Hepatocyte (in vitro differentiated cells): ENCODE measurements around the gene NUP153. TPM values are rescaled to one million over a fixed set of nuclear protein-coding genes. Genes with fewer than 3 reads are reported as not detected.

Experiments
- DNase-seq: peaks from one replicate; pipeline ENCODE4 v3.0.0-alpha.2; 2016; ENCODE audit warnings: low spot score
- H2AFZ ChIP-seq: fragments of 200-600 bp; sonication (generic); 2 replicates; pipeline ENCODE4 v1.6.0; 2016; ENCODE audit warnings: antibody characterized with exemption, mild to moderate bottlenecking
- H3K27ac ChIP-seq: fragments of 200-600 bp; sonication (generic); 2 replicates; pipeline ENCODE4 v1.5.1; 2016; ENCODE audit warnings: mild to moderate bottlenecking
- H3K27me3 ChIP-seq: fragments of 200-600 bp; sonication (generic); 2 replicates; pipeline ENCODE4 v1.6.1; 2016
- H3K36me3 ChIP-seq: fragments of 200-600 bp; sonication (generic); replicated peaks from 2 replicates; pipeline ENCODE4 v1.5.1; 2016; ENCODE audit warnings: low read depth; ENCODE audit not compliant: insufficient read depth
- H3K4me1 ChIP-seq: fragments of 200-600 bp; sonication (generic); 2 replicates; pipeline ENCODE4 v1.5.1; 2016; ENCODE audit warnings: mild to moderate bottlenecking, moderate library complexity; ENCODE audit not compliant: insufficient read depth
- H3K4me2 ChIP-seq: fragments of 200-600 bp; sonication (generic); 2 replicates; pipeline ENCODE4 v1.6.0; 2016
- H3K4me3 ChIP-seq: fragments of 200-600 bp; sonication (generic); 2 replicates; pipeline ENCODE4 v1.5.1; 2016; ENCODE audit warnings: mild to moderate bottlenecking
- H3K79me2 ChIP-seq: fragments of 200-600 bp; sonication (generic); 2 replicates; pipeline ENCODE4 v1.6.0; 2017; ENCODE audit warnings: mild to moderate bottlenecking
- H3K9me2 ChIP-seq: fragments of 200-600 bp; sonication (generic); replicated peaks from 2 replicates; pipeline ENCODE4 v1.6.0; 2017; ENCODE audit warnings: mild to moderate bottlenecking; ENCODE audit not compliant: insufficient read depth
- H3K9me3 ChIP-seq: fragments of 200-600 bp; sonication (generic); 2 replicates; pipeline ENCODE4 v1.5.1; 2016; ENCODE audit warnings: low read depth, mild to moderate bottlenecking
- H4K20me1 ChIP-seq: fragments of 200-600 bp; sonication (generic); 2 replicates; pipeline ENCODE4 v1.6.0; 2016; ENCODE audit warnings: mild to moderate bottlenecking; ENCODE audit not compliant: insufficient read depth, poor library complexity, severe bottlenecking
- EZH2 ChIP-seq: fragments of 200-600 bp; sonication (generic); IDR thresholded peaks from 2 replicates; pipeline ENCODE4 v1.6.1; 2016; ENCODE audit warnings: antibody characterized with exemption, mild to moderate bottlenecking, borderline replicate concordance
- EZH2phosphoT487 ChIP-seq: fragments of 200-600 bp; sonication (generic); IDR thresholded peaks from one replicate; pipeline ENCODE4 v1.6.1; 2018; ENCODE audit warnings: antibody characterized with exemption, mild to moderate bottlenecking, low read depth, moderate library complexity; ENCODE audit not compliant: unreplicated experiment, severe bottlenecking
- WGBS: methylation state at CpG from one replicate; pipeline ENCODE4 v1.1.6; 2016; ENCODE audit warnings: low lambda C conversion rate; ENCODE audit errors: missing lambda C conversion rate; 5-methylcytosine and 5-hydroxymethylcytosine counted together
- polyA plus RNA-seq: library from polyadenylated mRNA; unstranded; fragments of >200 nt; fragmentation: Nextera tagmentation; extraction: Ambion mirVana; gene quantifications from 2 replicates; pipeline ENCODE4 v1.2.1, GENCODE V29; 2016
- total RNA-seq: library from RNA; depleted of rRNA; stranded (reverse); fragments of >200 nt; gene quantifications from 2 replicates; pipeline ENCODE4 v1.2.3, GENCODE V29; 2014
- TF ChIP-seq, protein P1 (sequence below): fragments of 200-600 bp; sonication (generic); IDR thresholded peaks from 2 replicates; pipeline ENCODE4 v1.5.1; 2016; ENCODE audit warnings: antibody characterized with exemption, mild to moderate bottlenecking; ENCODE audit not compliant: poor library complexity

Gene NUP153
- total and polyA plus RNA-seq, 2 experiments from 2014 or later = 7.9 to 31.1 TPM

DNA sequence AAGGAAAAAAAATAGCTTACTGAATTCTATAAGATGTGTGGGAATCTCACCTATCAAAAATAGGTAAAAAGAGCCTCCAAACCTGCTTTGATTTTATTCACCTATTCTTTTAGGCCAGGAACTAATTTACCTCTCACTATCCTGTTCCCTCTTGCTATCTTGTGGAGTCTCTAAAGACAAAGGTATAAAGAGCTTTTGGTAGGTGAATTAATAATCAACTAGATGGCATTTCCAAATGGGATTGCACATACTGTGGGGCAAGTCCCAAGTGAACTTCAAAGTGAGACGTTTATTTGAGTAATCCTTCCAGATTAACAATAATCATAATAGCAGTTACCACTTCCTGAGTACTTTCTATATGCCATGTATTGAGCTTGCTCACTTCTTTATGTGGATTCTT, 103.8 kb downstream of the NUP153 start:
- 36% methylated on average over 1 of the region's 1 CpG for whole genome bisulfite sequencing
- TF ChIP-seq, protein P1, sequence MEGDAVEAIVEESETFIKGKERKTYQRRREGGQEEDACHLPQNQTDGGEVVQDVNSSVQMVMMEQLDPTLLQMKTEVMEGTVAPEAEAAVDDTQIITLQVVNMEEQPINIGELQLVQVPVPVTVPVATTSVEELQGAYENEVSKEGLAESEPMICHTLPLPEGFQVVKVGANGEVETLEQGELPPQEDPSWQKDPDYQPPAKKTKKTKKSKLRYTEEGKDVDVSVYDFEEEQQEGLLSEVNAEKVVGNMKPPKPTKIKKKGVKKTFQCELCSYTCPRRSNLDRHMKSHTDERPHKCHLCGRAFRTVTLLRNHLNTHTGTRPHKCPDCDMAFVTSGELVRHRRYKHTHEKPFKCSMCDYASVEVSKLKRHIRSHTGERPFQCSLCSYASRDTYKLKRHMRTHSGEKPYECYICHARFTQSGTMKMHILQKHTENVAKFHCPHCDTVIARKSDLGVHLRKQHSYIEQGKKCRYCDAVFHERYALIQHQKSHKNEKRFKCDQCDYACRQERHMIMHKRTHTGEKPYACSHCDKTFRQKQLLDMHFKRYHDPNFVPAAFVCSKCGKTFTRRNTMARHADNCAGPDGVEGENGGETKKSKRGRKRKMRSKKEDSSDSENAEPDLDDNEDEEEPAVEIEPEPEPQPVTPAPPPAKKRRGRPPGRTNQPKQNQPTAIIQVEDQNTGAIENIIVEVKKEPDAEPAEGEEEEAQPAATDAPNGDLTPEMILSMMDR = no peak
- no peak for TF ChIP-seq EZH2
- no peak for TF ChIP-seq EZH2phosphoT487

DNA sequence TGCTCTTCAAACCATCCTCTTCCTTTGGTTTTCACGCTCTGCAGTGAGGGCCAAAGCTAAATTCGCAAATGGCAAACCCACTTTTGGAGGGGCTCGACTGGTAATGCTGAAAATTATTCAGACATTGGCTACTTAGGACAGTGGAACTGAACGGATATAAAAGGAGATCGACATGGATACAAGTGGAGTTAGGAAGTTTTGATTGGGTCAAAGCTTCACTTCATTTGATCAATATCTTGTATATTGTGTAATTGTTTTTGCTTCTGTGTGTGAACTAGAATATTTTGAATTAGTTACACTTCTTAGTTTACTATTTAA, 105.4 kb downstream of the NUP153 start:
- DNase-seq = no peak
- H3K36me3 ChIP-seq = no peaks in the 10 kb centered on the region
- TF ChIP-seq, protein P1 = no peak
- TF ChIP-seq EZH2phosphoT487 (no peak), EZH2 (no peak)
- 22% methylated on average over 5 of the region's 5 CpGs for WGBS
- peak overlapping the region; percentile 95 for H3K27ac ChIP-seq
- H3K79me2 ChIP-seq = peaks cover 41% of the 10 kb centered on the region
- peak overlapping the region; percentile 92 for H3K4me2 ChIP-seq
- H3K9me3 ChIP-seq = no peaks in the 10 kb centered on the region
- peak overlapping the region; percentile 86 for H3K4me3 ChIP-seq
- peak overlapping the region; percentile 100 for H2AFZ ChIP-seq
- no peaks in the 10 kb centered on the region for H3K27me3 ChIP-seq
- H4K20me1 ChIP-seq = peaks cover 3% of the 10 kb centered on the region
- no peaks in the 10 kb centered on the region for H3K9me2 ChIP-seq
- H3K4me1 ChIP-seq = no peaks in the 10 kb centered on the region

More for the DNA sequence above, 103.8 kb downstream of the NUP153 start:
- Histone ChIP-seq H3K4me2 (peak overlapping the region; percentile 92), H4K20me1 (peaks cover 3% of the 10 kb centered on the region), H3K36me3 (no peaks in the 10 kb centered on the region), H2AFZ (no peak overlapping the region), H3K4me3 (no peak overlapping the region), H3K27ac (no peak overlapping the region), H3K9me2 (no peaks in the 10 kb centered on the region), H3K4me1 (no peaks in the 10 kb centered on the region), H3K9me3 (no peaks in the 10 kb centered on the region), H3K27me3 (no peaks in the 10 kb centered on the region), H3K79me2 (peaks cover 41% of the 10 kb centered on the region)
- no peak for DNase-seq

DNA sequence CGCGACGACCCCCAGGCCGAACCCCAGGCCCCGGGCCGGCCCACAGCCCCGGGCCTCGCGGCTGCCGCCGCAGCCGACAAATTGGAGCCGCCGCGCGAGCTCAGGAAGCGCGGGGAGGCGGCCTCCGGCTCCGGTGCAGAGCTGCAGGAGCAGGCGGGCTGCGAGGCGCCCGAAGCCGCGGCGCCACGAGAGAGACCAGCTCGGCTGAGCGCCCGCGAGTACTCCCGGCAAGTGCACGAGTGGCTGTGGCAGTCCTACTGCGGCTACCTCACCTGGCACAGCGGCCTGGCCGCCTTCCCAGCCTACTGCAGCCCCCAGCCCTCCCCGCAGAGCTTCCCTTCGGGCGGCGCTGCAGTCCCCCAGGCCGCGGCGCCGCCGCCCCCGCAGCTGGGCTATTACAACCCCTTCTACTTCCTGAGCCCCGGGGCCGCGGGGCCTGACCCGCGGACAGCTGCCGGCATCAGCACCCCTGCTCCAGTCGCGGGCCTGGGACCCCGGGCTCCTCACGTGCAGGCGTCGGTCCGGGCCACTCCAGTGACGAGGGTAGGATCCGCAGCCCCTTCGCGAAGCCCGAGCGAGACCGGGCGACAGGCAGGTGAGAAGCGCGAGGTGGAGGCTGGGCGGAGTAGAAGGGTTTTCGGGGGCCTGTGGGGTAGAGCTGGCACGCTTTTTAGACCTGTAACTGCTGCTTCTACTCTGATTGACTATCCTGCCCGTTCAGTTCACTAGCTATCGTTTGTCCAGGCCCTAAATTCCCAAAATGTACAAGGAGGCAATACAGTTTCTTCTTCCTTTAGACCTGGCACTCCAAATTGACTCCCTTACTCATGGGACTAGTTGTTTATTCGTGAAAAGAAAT, 106.0 kb downstream of the NUP153 start:
- peaks cover 41% of the 10 kb centered on the region for H3K79me2 ChIP-seq
- H4K20me1 ChIP-seq = peaks cover 3% of the 10 kb centered on the region
- H3K27ac ChIP-seq = peak overlapping the region; percentile 95
- peak; percentile 71 for DNase-seq
- H2AFZ ChIP-seq = peak overlapping the region; percentile 100
- no peaks in the 10 kb centered on the region for H3K9me3 ChIP-seq
- no peaks in the 10 kb centered on the region for H3K27me3 ChIP-seq
- H3K4me2 ChIP-seq = peak overlapping the region; percentile 92
- WGBS = 1% methylated on average over 60 of the region's 77 CpGs
- H3K4me3 ChIP-seq = peak overlapping the region; percentile 86
- H3K4me1 ChIP-seq = no peaks in the 10 kb centered on the region
- no peak for TF ChIP-seq EZH2
- TF ChIP-seq, protein P1 = no peak
- no peak for TF ChIP-seq EZH2phosphoT487
- no peaks in the 10 kb centered on the region for H3K36me3 ChIP-seq
- no peaks in the 10 kb centered on the region for H3K9me2 ChIP-seq
